HCT116 (cell line): ENCODE results near the gene OXTR. TPM values are rescaled to one million over a fixed set of nuclear protein-coding genes. Genes with fewer than 3 reads are reported as not detected.

Experiments
- ATAC-seq: fragments of 200-7000 bp; cut with Tn5 transposase; 2 replicates; pipeline ENCODE4 v1.9.1; 2020; ENCODE audit warnings: mild to moderate bottlenecking, moderate library complexity
- BruUV-seq: library from RNA; stranded (reverse); fragments of 400-500 nt; replicated peaks from 2 replicates; lab custom pipeline; 2021; lab: Mats Ljungman, UMichigan
- CTCF ChIA-PET: fragments of 300-600 bp; sonication (Branson Sonifier 250); formaldehyde crosslinking; loops from one replicate; lab custom pipeline; 2021; ENCODE audit warnings: antibody characterized with exemption; lab: Charles Lee
- POLR2A ChIA-PET: fragments of 300-600, 350-600 bp; sonication (Branson Sonifier 250); formaldehyde crosslinking; loops from one replicate; lab custom pipeline; 2021; ENCODE audit warnings: antibody characterized with exemption; lab: Charles Lee
- RAD21 ChIA-PET, 2 experiments: fragments of 300-600 bp; sonication (Branson Sonifier 250); formaldehyde crosslinking; loops; one replicate each; lab custom pipeline; 2023; ENCODE audit warnings: low total read pairs in 2 of 2; ENCODE audit not compliant: uncharacterized antibody in 2 of 2, unreplicated experiment in 2 of 2, low non-redundant PET in 1 of 2; lab: Charles Lee
- DNase-seq: peaks from one replicate; pipeline ENCODE4 v3.0.0-alpha.2; 2010; ENCODE audit warnings: low read depth, low spot score
- H2AFZ ChIP-seq: fragments of 200-600 bp; shearing (Covaris generic), sonication (generic); 2 replicates; pipeline ENCODE4 v1.6.1; 2017; ENCODE audit warnings: low read depth, mixed run types, mixed read lengths, antibody characterized with exemption, low read length; ENCODE audit not compliant: poor library complexity, severe bottlenecking
- H3K27ac ChIP-seq: 2 replicates; pipeline ENCODE4 v1.5.1; 2012; ENCODE audit warnings: low read depth, low read length
- H3K27me3 ChIP-seq: fragments of 200-600 bp; sonication (generic); 2 replicates; pipeline ENCODE4 v1.6.1; 2016; ENCODE audit warnings: mixed run types, low read length, mixed read lengths; ENCODE audit not compliant: insufficient read depth
- H3K36me3 ChIP-seq, 2 experiments: fragments of 200-500 bp in 1 of 2; fragments of 200-600 bp in 1 of 2; sonication (Bioruptor generic) in 1 of 2; sonication (generic) in 1 of 2; 2 replicates each; pipeline versions ENCODE4 v1.5.1 to v1.6.1; 2014 to 2016; ENCODE audit warnings: low read length in 2 of 2, inconsistent platforms in 1 of 2, mixed read lengths in 1 of 2, mixed run types in 1 of 2; ENCODE audit not compliant: insufficient read depth in 2 of 2, control insufficient read depth in 1 of 2
- H3K4me1 ChIP-seq, 2 experiments: fragments of 200-600 bp in 1 of 2; sonication (generic) in 1 of 2; 2 replicates each; pipeline versions ENCODE4 v1.5.1 to v1.6.1; 2012 to 2017; ENCODE audit warnings: low read length in 2 of 2, inconsistent platforms in 1 of 2, mild to moderate bottlenecking in 1 of 2, mixed read lengths in 1 of 2, mixed run types in 1 of 2, moderate library complexity in 1 of 2; ENCODE audit not compliant: insufficient read depth in 2 of 2, control insufficient read depth in 1 of 2
- H3K4me2 ChIP-seq: fragments of 200-600 bp; sonication (generic); 2 replicates; pipeline ENCODE4 v1.6.1; 2017; ENCODE audit warnings: mixed run types, low read length, mixed read lengths
- H3K4me3 ChIP-seq, 2 experiments: fragments of 200-600 bp in 1 of 2; sonication (generic) in 1 of 2; replicated peaks in 1 of 2; 2 replicates each; pipeline ENCODE4 v1.5.1; 2011 to 2016; ENCODE audit warnings: low read length in 2 of 2, control low read depth in 1 of 2, low read depth in 1 of 2, mild to moderate bottlenecking in 1 of 2, mixed read lengths in 1 of 2, mixed run types in 1 of 2
- H3K79me2 ChIP-seq: fragments of 200-600 bp; sonication (generic); 2 replicates; pipeline ENCODE4 v1.6.1; 2017; ENCODE audit warnings: mild to moderate bottlenecking, mixed run types, low read length, moderate library complexity, mixed read lengths; ENCODE audit not compliant: insufficient read depth
- H3K9ac ChIP-seq: fragments of 200-600 bp; sonication (generic); 2 replicates; pipeline ENCODE4 v1.6.1; 2016; ENCODE audit warnings: low read length, mixed read lengths
- H3K9me2 ChIP-seq: fragments of 200-600 bp; sonication (generic), shearing (Covaris generic); 2 replicates; pipeline ENCODE4 v1.6.1; 2017; ENCODE audit warnings: mixed run types, mild to moderate bottlenecking, moderate library complexity; ENCODE audit not compliant: insufficient read depth
- H3K9me3 ChIP-seq, 2 experiments: fragments of 200-500 bp in 1 of 2; fragments of 200-600 bp in 1 of 2; sonication (Bioruptor generic) in 1 of 2; sonication (generic) in 1 of 2; 2 replicates each; pipeline ENCODE4 v1.6.1; 2014 to 2017; ENCODE audit warnings: low read length in 2 of 2, mixed read lengths in 2 of 2, inconsistent platforms in 1 of 2, low read depth in 1 of 2, mild to moderate bottlenecking in 1 of 2, mixed run types in 1 of 2, moderate library complexity in 1 of 2; ENCODE audit not compliant: control insufficient read depth in 1 of 2, insufficient read depth in 1 of 2
- H4K20me1 ChIP-seq: fragments of 200-600 bp; sonication (generic), shearing (Covaris generic); 2 replicates; pipeline ENCODE4 v1.6.1; 2017; ENCODE audit warnings: mixed run types, mild to moderate bottlenecking, moderate library complexity; ENCODE audit not compliant: insufficient read depth
- CBX3 ChIP-seq: IDR thresholded peaks from 2 replicates; pipeline ENCODE4 v1.6.1; 2012; ENCODE audit warnings: low read depth
- CEBPB ChIP-seq: IDR thresholded peaks from 2 replicates; pipeline ENCODE4 v1.6.1; 2012; ENCODE audit warnings: low read depth
- CTCF ChIP-seq, 3 experiments: fragments of 200-600 bp in 1 of 3; sonication (generic) in 1 of 3; IDR thresholded peaks in 2 of 3; conservative IDR thresholded peaks in 1 of 3; 2 replicates each; pipeline ENCODE4 v1.5.1; 2012 to 2017; ENCODE audit warnings: low read depth in 2 of 3, low read length in 2 of 3, antibody characterized with exemption in 1 of 3, borderline replicate concordance in 1 of 3, control low read depth in 1 of 3, mild to moderate bottlenecking in 1 of 3, mixed read lengths in 1 of 3, mixed run types in 1 of 3, moderate library complexity in 1 of 3; ENCODE audit not compliant: insufficient read depth in 1 of 3
- EZH2phosphoT487 ChIP-seq: fragments of 200-600 bp; IDR thresholded peaks from 2 replicates; pipeline ENCODE4 v1.6.1; 2018; ENCODE audit warnings: antibody characterized with exemption, borderline replicate concordance
- MAX ChIP-seq: IDR thresholded peaks from 2 replicates; pipeline ENCODE4 v1.6.1; 2012
- POLR2A ChIP-seq: IDR thresholded peaks from 2 replicates; pipeline ENCODE4 v1.7.0; 2011; ENCODE audit warnings: borderline replicate concordance; ENCODE audit not compliant: insufficient read depth, insufficient read length; ENCODE audit errors: extremely low read depth
- RAD21 ChIP-seq: IDR thresholded peaks from 2 replicates; pipeline ENCODE4 v1.6.1; 2012; ENCODE audit warnings: low read depth, mild to moderate bottlenecking
- REST ChIP-seq: IDR thresholded peaks from 2 replicates; pipeline ENCODE4 v1.6.1; 2012; ENCODE audit warnings: low read depth
- SIN3A ChIP-seq: IDR thresholded peaks from 2 replicates; pipeline ENCODE4 v1.6.1; 2012; ENCODE audit warnings: low read depth
- YY1 ChIP-seq: IDR thresholded peaks from 2 replicates; pipeline ENCODE4 v1.6.1; 2011; ENCODE audit warnings: low read length, low read depth, moderate library complexity, mild to moderate bottlenecking; ENCODE audit not compliant: insufficient replicate concordance; ENCODE audit errors: extremely low read depth
- intact Hi-C: fragments of 100-400 bp; cut with micrococcal nuclease; formaldehyde crosslinking; loops from 2 replicates; pipeline ENCODE4 v1.10.0; 2022
- total RNA-seq: library from RNA; stranded (reverse); gene quantifications from one replicate; pipeline ENCODE4 v1.2.1, GENCODE V29; 2021; ENCODE audit not compliant: unreplicated experiment

The OXTR gene
- total RNA-seq, 1 experiment from 2014 or later = 1.3 TPM

DNA sequence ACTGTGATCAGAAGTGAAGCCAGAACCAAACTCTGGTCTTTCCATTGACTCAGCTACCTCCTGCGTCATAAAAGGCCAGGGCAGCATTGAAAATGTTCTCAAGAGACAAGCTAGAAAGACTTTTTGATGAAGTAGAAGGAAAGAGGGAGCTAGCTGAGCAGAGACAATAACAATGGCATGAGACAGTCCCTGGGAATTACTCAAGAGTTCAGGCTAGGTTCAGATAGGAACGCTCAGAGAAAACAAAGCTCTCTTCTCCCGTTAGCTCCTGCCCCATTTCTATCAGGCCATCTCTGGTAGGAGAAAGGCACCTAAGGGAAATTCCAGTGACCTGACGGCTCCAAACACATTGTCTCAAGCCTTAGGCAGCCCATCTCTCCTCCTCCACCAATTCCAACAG lies 7.0 kb upstream of the OXTR start:
- ATAC-seq (no peak), DNase-seq (no peak)
- Histone ChIP-seq H2AFZ (no peak overlapping the region), H3K4me2 (no peak overlapping the region), H3K27me3 (no peaks in the 10 kb centered on the region; the same call in 1 of the 2 replicates), H3K36me3 (no peaks in the 10 kb centered on the region), H3K9ac (no peak overlapping the region), H3K4me3 (no peak overlapping the region), H3K9me3 (no peaks in the 10 kb centered on the region), H3K4me1 (no peaks in the 10 kb centered on the region), H3K79me2 (no peaks in the 10 kb centered on the region), H4K20me1 (no peaks in the 10 kb centered on the region), H3K9me2 (no peaks in the 10 kb centered on the region), H3K27ac (no peak overlapping the region)
- ChIA-PET RAD21 (no interaction called here), CTCF (no interaction called here), POLR2A (no interaction called here)
- no TSS peak for BruUV-seq
- TF ChIP-seq REST (no peak), EZH2phosphoT487 (no peak), CTCF (IDR thresholded peaks at IDR 0.05 in 2 of 3, conservative IDR thresholded peaks at IDR 0.05 in 1 of 3; ENCODE audit: borderline replicate concordance in 1 of 3, insufficient read depth in 1 of 3, low read depth in 2 of 3, low read length in 2 of 3) (no peak), MAX (no peak), CBX3 (no peak), CEBPB (no peak), SIN3A (no peak), RAD21 (no peak), POLR2A (no peak), YY1 (no peak)
- intact Hi-C loops = no loop called here
